ENCODE results near the gene KRT17.
"Not testable (repeated sequence)": the region's sequence is repeated elsewhere in the genome, so short reads cannot be mapped to it uniquely, and the experiment has no call there.

KRT17 gene

DNA sequence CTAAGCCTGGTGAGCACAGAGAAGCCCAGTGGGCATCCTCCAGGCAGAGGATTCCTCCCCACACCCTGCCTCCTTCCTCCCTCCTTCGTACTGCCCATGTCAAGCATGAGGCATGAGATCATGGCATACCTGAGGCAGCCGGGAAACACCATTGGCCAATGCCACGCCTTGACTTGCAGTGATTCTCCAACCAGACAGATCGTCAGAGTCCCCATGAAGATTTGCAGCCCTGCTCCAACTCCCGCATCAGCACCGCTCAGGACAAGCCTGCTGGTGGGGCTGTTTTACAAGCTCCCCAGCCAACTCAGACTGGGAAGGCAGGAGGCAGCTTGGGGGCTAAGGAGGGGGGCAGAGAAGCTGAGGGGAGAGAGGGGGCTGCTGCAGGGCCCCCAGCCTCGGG, 8.9 kb downstream of the KRT17 start:
- TF ChIP-seq, protein P1, sequence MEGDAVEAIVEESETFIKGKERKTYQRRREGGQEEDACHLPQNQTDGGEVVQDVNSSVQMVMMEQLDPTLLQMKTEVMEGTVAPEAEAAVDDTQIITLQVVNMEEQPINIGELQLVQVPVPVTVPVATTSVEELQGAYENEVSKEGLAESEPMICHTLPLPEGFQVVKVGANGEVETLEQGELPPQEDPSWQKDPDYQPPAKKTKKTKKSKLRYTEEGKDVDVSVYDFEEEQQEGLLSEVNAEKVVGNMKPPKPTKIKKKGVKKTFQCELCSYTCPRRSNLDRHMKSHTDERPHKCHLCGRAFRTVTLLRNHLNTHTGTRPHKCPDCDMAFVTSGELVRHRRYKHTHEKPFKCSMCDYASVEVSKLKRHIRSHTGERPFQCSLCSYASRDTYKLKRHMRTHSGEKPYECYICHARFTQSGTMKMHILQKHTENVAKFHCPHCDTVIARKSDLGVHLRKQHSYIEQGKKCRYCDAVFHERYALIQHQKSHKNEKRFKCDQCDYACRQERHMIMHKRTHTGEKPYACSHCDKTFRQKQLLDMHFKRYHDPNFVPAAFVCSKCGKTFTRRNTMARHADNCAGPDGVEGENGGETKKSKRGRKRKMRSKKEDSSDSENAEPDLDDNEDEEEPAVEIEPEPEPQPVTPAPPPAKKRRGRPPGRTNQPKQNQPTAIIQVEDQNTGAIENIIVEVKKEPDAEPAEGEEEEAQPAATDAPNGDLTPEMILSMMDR (IDR thresholded peaks at IDR 0.05; ENCODE audit: insufficient read depth, low read length, missing control alignments) = no peak
- ChIA-PET CTCF (interaction anchor here (1.4 kb wide), 1 partner anchor 33 kb away, joined by 3 read pairs; no protein-coding TSS in a partner anchor), POLR2A (no interaction called here)
- no peak overlapping the region for H3K4me3 ChIP-seq (ENCODE audit: low read depth, low read length)
- DNase-seq (ENCODE audit: low read depth, low spot score) = no peak

DNA sequence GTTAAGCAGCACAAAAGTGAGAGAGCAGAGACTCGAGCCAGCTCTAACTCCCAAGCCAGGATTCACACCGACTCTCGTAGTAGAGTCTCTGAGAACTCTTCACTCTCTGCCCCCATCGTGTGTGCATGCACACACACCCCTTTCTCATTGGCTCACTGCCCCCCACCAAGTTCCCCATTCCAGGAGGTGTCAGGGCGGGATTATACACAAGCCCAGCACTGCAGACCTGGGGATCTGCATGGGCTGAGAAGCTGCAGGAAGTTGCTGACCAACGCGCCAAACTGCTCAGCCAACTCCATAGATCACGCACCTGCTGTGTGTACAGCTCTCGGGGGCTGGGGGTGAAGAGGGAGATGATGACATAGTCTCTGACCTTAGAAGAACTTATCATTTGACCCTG, 9.6 kb downstream of the KRT17 start:
- POLR2A ChIA-PET = not testable (repeated sequence)
- CTCF ChIA-PET = interaction anchor here (1.4 kb wide), 1 partner anchor 33 kb away, joined by 3 read pairs; no protein-coding TSS in a partner anchor

GRCh38 chr17:41614098-41614497, 10.3 kb downstream of the KRT17 start:
- ChIA-PET POLR2A (no interaction called here), CTCF (interaction anchor here (1.4 kb wide), 1 partner anchor 34 kb away, joined by 3 read pairs; no protein-coding TSS in a partner anchor)
- H3K4me3 ChIP-seq (ENCODE audit: low read depth, low read length) = no peak overlapping the region
- no peak for DNase-seq (ENCODE audit: low read depth, low spot score)
- TF ChIP-seq, protein P1 (IDR thresholded peaks at IDR 0.05; ENCODE audit: insufficient read depth, low read length, missing control alignments) = no peak

More for the DNA sequence above, 9.6 kb downstream of the KRT17 start:
- not testable (repeated sequence) for DNase-seq (ENCODE audit: low read depth, low spot score); H3K4me3 ChIP-seq (ENCODE audit: low read depth, low read length)

- DNase-seq (ENCODE audit: low read depth, low spot score) = no peak
- ChIA-PET POLR2A (no interaction called here), CTCF (interaction anchor here (4.5 kb wide), 1 partner anchor 35 kb away, joined by 23 read pairs; no protein-coding TSS in a partner anchor)
- TF ChIP-seq, protein P1 (IDR thresholded peaks at IDR 0.05; ENCODE audit: insufficient read depth, low read length, missing control alignments) = no peak
- H3K4me3 ChIP-seq (ENCODE audit: low read depth, low read length) = no peak overlapping the region
Measured at GRCh38 chr17:41613277-41614082, 10.9 kb downstream of the KRT17 start.

- CTCF ChIA-PET = interaction anchor here (4.5 kb wide), 1 partner anchor 36 kb away, joined by 23 read pairs; no protein-coding TSS in a partner anchor
- H3K4me3 ChIP-seq (ENCODE audit: low read depth, low read length); POLR2A ChIA-PET; DNase-seq (ENCODE audit: low read depth, low spot score): not testable (repeated sequence)
Measured at GRCh38 chr17:41612376-41613160, 11.8 kb downstream of the KRT17 start, which contains the start of gene KRT16. Gene KRT16 (minus strand): TSS chr17:41612767. CDS start chr17:41612688, 79 bp downstream.

DNA sequence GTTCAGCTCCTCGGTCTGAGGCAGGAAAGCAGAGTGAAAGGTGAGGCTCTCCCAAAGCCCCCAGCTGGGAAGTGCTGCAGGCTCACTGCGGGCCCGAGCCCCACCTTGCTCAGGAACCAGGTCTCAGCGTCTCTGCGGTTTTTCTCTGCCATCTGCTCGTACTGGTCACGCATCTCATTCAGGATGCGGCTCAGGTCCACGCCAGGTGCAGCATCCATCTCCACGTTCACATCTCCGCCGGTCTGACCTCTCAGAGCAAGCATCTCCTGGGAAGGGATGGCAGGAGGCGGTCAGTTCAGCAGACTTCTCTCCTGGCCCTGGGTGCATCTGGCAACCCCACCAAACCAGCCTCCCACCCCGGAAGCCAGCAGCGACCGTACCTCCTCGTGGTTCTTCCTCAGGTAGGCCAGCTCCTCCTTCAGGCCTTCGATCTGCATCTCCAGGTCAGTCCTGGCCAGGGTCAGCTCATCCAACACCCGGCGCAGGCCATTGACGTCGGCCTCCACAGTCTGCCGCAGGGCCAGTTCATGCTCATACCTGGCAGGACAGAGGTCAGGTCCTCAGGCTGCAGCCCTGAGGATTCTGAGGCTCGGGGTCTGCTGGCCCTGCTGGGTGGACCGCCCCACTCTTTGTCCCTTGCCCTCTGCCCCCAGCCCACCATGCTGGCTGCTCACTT, 13.3 kb downstream of the KRT17 start:
- POLR2A ChIA-PET = no interaction called here
- TF ChIP-seq, protein P1 (IDR thresholded peaks at IDR 0.05; ENCODE audit: insufficient read depth, low read length, missing control alignments) = no peak
- no peak for DNase-seq (ENCODE audit: low read depth, low spot score)
- CTCF ChIA-PET = interaction anchor here (1.1 to 4.5 kb wide), 3 partner anchors 38 to 62 kb away, joined by 3 to 23 read pairs (median 4); no protein-coding TSS in a partner anchor
- H3K4me3 ChIP-seq (ENCODE audit: low read depth, low read length) = no peak overlapping the region
